K562 (cell line): Measurements from ENCODE around the gene BCL7B. TPM values are rescaled to one million over a fixed set of nuclear protein-coding genes. Genes with fewer than 3 reads are reported as not detected.

Source experiments
- FOXP4 ChIP-seq: sonication (generic); formaldehyde crosslinking; IDR thresholded peaks from 2 replicates; pipeline ENCODE4 v1.8.0; 2022; ENCODE audit warnings: mild to moderate bottlenecking, missing genetic modification reagents, borderline replicate concordance
- HMGXB4 ChIP-seq: sonication (generic); formaldehyde crosslinking; IDR thresholded peaks from 2 replicates; pipeline ENCODE4 v1.8.1; 2023; ENCODE audit warnings: mild to moderate bottlenecking, missing genetic modification reagents
- HNRNPK ChIP-seq: fragments of 200-400 bp; formaldehyde crosslinking; IDR thresholded peaks from one replicate; pipeline ENCODE4 v1.6.1; 2018; ENCODE audit warnings: mild to moderate bottlenecking, low read depth, low read length; ENCODE audit not compliant: poor library complexity, severe bottlenecking
- IRF1 ChIP-seq: sonication (generic); formaldehyde crosslinking; IDR thresholded peaks from 2 replicates; pipeline ENCODE4 v1.8.0; 2022; ENCODE audit warnings: missing genetic modification reagents, mild to moderate bottlenecking, borderline replicate concordance
- JUN ChIP-seq, 2 experiments: sonication (generic) in 1 of 2; formaldehyde crosslinking in 1 of 2; IDR thresholded peaks; 2 replicates each; pipeline versions ENCODE4 v1.6.1 to v1.8.0; 2012 to 2022; ENCODE audit warnings: borderline replicate concordance in 2 of 2, mild to moderate bottlenecking in 2 of 2, improper control_type of control experiment in 1 of 2, low read depth in 1 of 2, low read length in 1 of 2, missing genetic modification reagents in 1 of 2
- JUND ChIP-seq, 2 experiments: IDR thresholded peaks; 2 replicates in 1 of 2; 3 replicates in 1 of 2; pipeline ENCODE4 v1.6.1; 2011; ENCODE audit warnings: borderline replicate concordance in 2 of 2, low read depth in 2 of 2, low read length in 2 of 2, improper control_type of control experiment in 1 of 2, missing biosample characterization in 1 of 2, missing genetic modification characterization in 1 of 2, missing genetic modification reagents in 1 of 2
- LEF1 ChIP-seq: fragments of 450-650 bp; IDR thresholded peaks from 2 replicates; pipeline ENCODE4 v1.6.1; 2016; ENCODE audit warnings: mild to moderate bottlenecking
- MEF2A ChIP-seq: IDR thresholded peaks from 2 replicates; pipeline ENCODE4 v1.6.1; 2011; ENCODE audit warnings: low read depth, mild to moderate bottlenecking, low read length, moderate library complexity; ENCODE audit not compliant: control insufficient read depth
- PHF8 ChIP-seq: fragments of 200-600 bp; sonication (generic); IDR thresholded peaks from 2 replicates; pipeline ENCODE4 v1.6.1; 2012; ENCODE audit warnings: mixed run types, mild to moderate bottlenecking, inconsistent platforms, low read length, moderate library complexity, borderline replicate concordance
- SMC3 ChIP-seq: conservative IDR thresholded peaks from 2 replicates; pipeline ENCODE4 v1.6.1; 2011; ENCODE audit warnings: low read depth, low read length, improper control_type of control experiment; ENCODE audit not compliant: insufficient read depth
- SP2 ChIP-seq: IDR thresholded peaks from 2 replicates; pipeline ENCODE4 v1.6.1; 2011; ENCODE audit warnings: mild to moderate bottlenecking, low read depth, low read length, moderate library complexity; ENCODE audit not compliant: poor library complexity, severe bottlenecking; ENCODE audit errors: extremely low read depth
- TOE1 ChIP-seq, 2 experiments: fragments of 450-650 bp in 1 of 2; sonication (generic) in 1 of 2; formaldehyde crosslinking in 1 of 2; IDR thresholded peaks; 2 replicates each; pipeline versions ENCODE4 v1.7.1 to v1.8.0; 2016 to 2022; ENCODE audit warnings: borderline replicate concordance in 2 of 2, mild to moderate bottlenecking in 2 of 2, antibody characterized with exemption in 1 of 2, inconsistent platforms in 1 of 2, low read depth in 1 of 2, missing genetic modification reagents in 1 of 2, moderate library complexity in 1 of 2
- U2AF2 ChIP-seq: fragments of 200-400 bp; formaldehyde crosslinking; optimal IDR thresholded peaks from 2 replicates; pipeline ENCODE3; 2017; ENCODE audit warnings: low read depth, mild to moderate bottlenecking, low read length
- ZFP36 ChIP-seq: fragments of 150-350 bp; IDR thresholded peaks from 2 replicates; pipeline ENCODE4 v1.6.1; 2018; ENCODE audit warnings: low read length, low read depth; ENCODE audit not compliant: partially characterized antibody
- ZNF212 ChIP-seq: fragments of 450-650 bp; formaldehyde crosslinking; IDR thresholded peaks from 2 replicates; pipeline ENCODE4 v1.4.0; 2020; ENCODE audit warnings: mild to moderate bottlenecking
- ZNF311 ChIP-seq: fragments of 250-450 bp; sonication (Bioruptor Pico); IDR thresholded peaks from 2 replicates; pipeline ENCODE4 v1.4.0; 2020; ENCODE audit warnings: mild to moderate bottlenecking, moderate library complexity
- polyA plus RNA-seq, 8 experiments: library from polyadenylated mRNA; depleted of rRNA in 4 of 8; stranded (reverse) in 5 of 8; unstranded in 3 of 8; fragments of >200 nt; fragmentation: Nextera tagmentation in 2 of 8; fragmentation: Illumina TruSeq in 1 of 8; extraction: Ambion mirVana in 2 of 8; extraction: Trizol in 1 of 8; gene quantifications; 2 replicates each; pipeline versions ENCODE4 v1.2.1 to v1.2.3, GENCODE V29; 2011 to 2014; ENCODE audit warnings: inconsistent platforms in 1 of 8, missing spikeins in 1 of 8
- total RNA-seq, 7 experiments: library from RNA; depleted of rRNA in 6 of 7; stranded (reverse); fragments of >200 nt in 6 of 7; fragmentation: Illumina TruSeq in 2 of 7; extraction: Trizol in 2 of 7; gene quantifications; 2 replicates each; pipeline versions ENCODE4 v1.2.1 to v1.2.3, GENCODE V29; 2011 to 2021; ENCODE audit warnings: low replicate concordance in 1 of 7

The BCL7B gene
- total and polyA plus RNA-seq, 9 of the 15 experiments (the other 6 are each of a cell fraction or from before 2014, with no cell fraction given): 10.0 to 73.2 (median 32.9) TPM

DNA sequence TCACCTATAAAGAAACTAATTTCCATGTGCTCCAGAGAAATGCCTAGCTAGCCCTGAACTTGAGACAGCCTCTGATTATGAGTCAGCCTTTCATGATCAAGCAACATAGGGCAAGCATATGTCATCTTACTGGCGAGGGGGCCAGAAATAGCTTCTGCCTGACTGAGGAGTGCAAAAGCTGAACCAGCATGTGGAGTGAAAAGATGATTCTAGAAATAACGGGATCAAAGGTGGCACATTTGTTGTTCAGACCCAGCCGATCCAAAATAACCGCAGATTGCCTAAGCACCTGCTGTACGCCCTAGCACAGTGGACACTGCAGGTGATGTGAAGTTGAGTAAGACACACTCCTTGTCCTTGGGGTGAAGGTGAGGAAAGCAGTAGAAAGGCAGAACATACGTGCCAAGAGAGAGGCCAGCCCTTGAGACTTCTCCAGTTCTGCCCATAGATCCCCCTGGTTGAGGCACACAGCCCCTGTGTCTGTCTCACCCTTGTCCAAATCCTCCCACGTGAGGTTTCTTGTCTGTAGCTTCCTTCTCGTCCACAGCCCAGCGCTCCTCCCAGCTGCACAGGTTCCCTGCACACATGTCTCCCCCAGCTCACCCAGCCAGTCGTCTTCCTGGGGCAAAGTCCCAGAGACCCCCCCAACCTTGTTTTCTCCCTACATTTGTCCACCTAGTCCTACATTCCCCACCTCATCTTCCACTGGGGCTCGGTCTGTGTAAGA, 2.8 kb upstream of the BCL7B start (continued):
- TF ChIP-seq U2AF2: no peak
- 0 out of 2 replicates have a peak, but pooled peaks have one; percentile 35 for TF ChIP-seq HMGXB4 (CRISPR knock-in tag)
- no peak for TF ChIP-seq ZNF212 (CRISPR knock-in tag)
- TF ChIP-seq HNRNPK: no peak
- no peak for TF ChIP-seq IRF1
- TF ChIP-seq PHF8: no peak
- TF ChIP-seq FOXP4 (CRISPR knock-in tag): no peak
- TF ChIP-seq MEF2A: peak; percentile 90
- TF ChIP-seq JUND (IDR thresholded peaks at IDR 0.05; ENCODE audit: borderline replicate concordance, low read depth, low read length): peak; percentile 75; the same call in 1 of the 2 replicates
- TF ChIP-seq JUND (tag; IDR thresholded peaks at IDR 0.05; ENCODE audit: borderline replicate concordance, low read depth, low read length): peak; percentile 79; the same call in 2 of the 3 replicates
- TF ChIP-seq JUN (IDR thresholded peaks at IDR 0.05; ENCODE audit: borderline replicate concordance, low read depth, low read length): peak; percentile 48; the same call in 1 of the 2 replicates
- TF ChIP-seq JUN (CRISPR knock-in tag; IDR thresholded peaks at IDR 0.05; ENCODE audit: borderline replicate concordance): no peak
- TF ChIP-seq TOE1 (IDR thresholded peaks at IDR 0.05; ENCODE audit: borderline replicate concordance): no peak
- no peak for TF ChIP-seq TOE1 (CRISPR knock-in tag; IDR thresholded peaks at IDR 0.05; ENCODE audit: borderline replicate concordance, low read depth)
- TF ChIP-seq ZFP36: no peak
- TF ChIP-seq SMC3: no peak
- TF ChIP-seq LEF1: no peak
- no peak for TF ChIP-seq ZNF311 (CRISPR knock-in tag)
- TF ChIP-seq SP2: no peak
